ENCODE data around the gene AMDHD1. TPM values are rescaled to one million over a fixed set of nuclear protein-coding genes. Genes with fewer than 3 reads are reported as not detected.

The AMDHD1 gene
- total RNA-seq, 1 donor from 2014 or later = not detected

GRCh38 chr12:95942524-95943329 is 404 bp upstream of the AMDHD1 start, which contains the start of gene CCDC38:
CCDC38 (minus strand) TSS chr12:95942614; CDS start chr12:95936509, 6,105 bp downstream.
- no peak for TF ChIP-seq CTCF (IDR thresholded peaks at IDR 0.05; ENCODE audit: unreplicated experiment)
- Mint-ChIP-seq H3K36me3 (no peaks in the 10 kb centered on the region), H3K4me1 (peaks cover 2% of the 10 kb centered on the region), H3K9me3 (no peaks in the 10 kb centered on the region), H3K27me3 (ENCODE audit: low read depth) (peaks cover 32% of the 10 kb centered on the region), H3K27ac (no peak within 1 kb of the TSS), H3K4me3 (peak within 1 kb of the TSS; percentile 84)
- DNase-seq (ENCODE audit: low spot score in 2 of 2, unreplicated experiment in 2 of 2) = peak in 1 of 2 experiments; percentile 49

GRCh38 chr12:95944108-95944704 is 1.1 kb downstream of the AMDHD1 start:
- Mint-ChIP-seq H3K27me3 (ENCODE audit: low read depth) (peaks cover 28% of the 10 kb centered on the region), H3K9me3 (no peaks in the 10 kb centered on the region), H3K27ac (no peak overlapping the region), H3K4me1 (peaks cover 2% of the 10 kb centered on the region), H3K4me3 (peak overlapping the region; percentile 28), H3K36me3 (no peaks in the 10 kb centered on the region)
- no peak for DNase-seq (ENCODE audit: low spot score in 2 of 2, unreplicated experiment in 2 of 2)
- TF ChIP-seq CTCF (IDR thresholded peaks at IDR 0.05; ENCODE audit: unreplicated experiment) = no peak

GRCh38 chr12:95949477-95950206 is 6.5 kb downstream of the AMDHD1 start:
- no peak for DNase-seq (ENCODE audit: low spot score in 2 of 2, unreplicated experiment in 2 of 2)
- Mint-ChIP-seq H3K4me3 (no peak overlapping the region), H3K36me3 (no peaks in the 10 kb centered on the region), H3K9me3 (peaks cover 13% of the 10 kb centered on the region), H3K27me3 (ENCODE audit: low read depth) (peaks cover 46% of the 10 kb centered on the region), H3K4me1 (no peaks in the 10 kb centered on the region), H3K27ac (no peak overlapping the region)
- TF ChIP-seq CTCF (IDR thresholded peaks at IDR 0.05; ENCODE audit: unreplicated experiment) = no peak

- H3K9me3 Mint-ChIP-seq = peaks cover 13% of the 10 kb centered on the region
- H3K4me1 Mint-ChIP-seq = no peaks in the 10 kb centered on the region
- H3K27ac Mint-ChIP-seq = no peak overlapping the region
- H3K27me3 Mint-ChIP-seq (ENCODE audit: low read depth) = peaks cover 30% of the 10 kb centered on the region
- TF ChIP-seq CTCF (IDR thresholded peaks at IDR 0.05; ENCODE audit: unreplicated experiment) = no peak
- H3K4me3 Mint-ChIP-seq = no peak overlapping the region
- H3K36me3 Mint-ChIP-seq = no peaks in the 10 kb centered on the region
- no peak for DNase-seq (ENCODE audit: low spot score in 2 of 2, unreplicated experiment in 2 of 2)
These were observed 8.4 kb downstream of the AMDHD1 start for GRCh38 chr12:95951515-95951914.

- Mint-ChIP-seq H3K27me3 (ENCODE audit: low read depth) (peaks cover 30% of the 10 kb centered on the region), H3K4me1 (no peaks in the 10 kb centered on the region), H3K4me3 (no peak overlapping the region), H3K9me3 (peaks cover 13% of the 10 kb centered on the region), H3K27ac (no peak overlapping the region), H3K36me3 (no peaks in the 10 kb centered on the region)
- DNase-seq (ENCODE audit: low spot score in 2 of 2, unreplicated experiment in 2 of 2) = no peak
- no peak for TF ChIP-seq CTCF (IDR thresholded peaks at IDR 0.05; ENCODE audit: unreplicated experiment)
These were observed 9.9 kb downstream of the AMDHD1 start for GRCh38 chr12:95953000-95953399.

All from mesothelial cell of epicardium (in vitro differentiated cells).